ENCODE measurements around the gene OVCA2.

- TF ChIP-seq CTCF (IDR thresholded peaks at IDR 0.05) (no peak), POLR2A (IDR thresholded peaks at IDR 0.05) (no peak)
Observed at GRCh38 chr17:2060681-2061440, 19.0 kb downstream of the OVCA2 start.

All from testis (tissue), 2 donors.